Central memory CD8-positive, alpha-beta T cell (primary cell): ENCODE measurements around the gene NRXN2.
A peak's percentile ranks its signal among the peaks of the same experiment; 100 is the strongest.

ENCODE experiments used
- ATAC-seq: fragments of 150-1000 bp; cut with Tn5 transposase; replicated peaks from 2 replicates; pipeline ENCODE4 v1.10.0; 2022; ENCODE audit warnings: mild to moderate bottlenecking, moderate FRiP score, moderate number of reproducible peaks; ENCODE audit not compliant: poor library complexity, severe bottlenecking; ENCODE audit errors: extremely low read depth
- DNase-seq, 2 donors: peaks; one replicate each; pipeline ENCODE4 v3.0.0; 2021; ENCODE audit warnings: low spot score in 2 of 2
- H3K27ac Mint-ChIP-seq: one replicate; pipeline ENCODE4 v1.8.0; 2022; ENCODE audit warnings: low read depth, mild to moderate bottlenecking, moderate library complexity, mixed read lengths
- H3K27me3 Mint-ChIP-seq: one replicate; pipeline ENCODE4 v1.8.0; 2022; ENCODE audit warnings: mixed read lengths
- H3K36me3 Mint-ChIP-seq: one replicate; pipeline ENCODE4 v1.8.0; 2022; ENCODE audit warnings: mild to moderate bottlenecking, moderate library complexity, mixed read lengths; ENCODE audit not compliant: insufficient read depth
- H3K4me1 Mint-ChIP-seq: one replicate; pipeline ENCODE4 v1.8.0; 2022; ENCODE audit warnings: mixed read lengths
- H3K4me3 Mint-ChIP-seq: one replicate; pipeline ENCODE4 v1.8.0; 2022; ENCODE audit warnings: mild to moderate bottlenecking, moderate library complexity, mixed read lengths
- H3K9me3 Mint-ChIP-seq: one replicate; pipeline ENCODE4 v1.8.0; 2022; ENCODE audit warnings: mixed read lengths

The NRXN2 gene

GRCh38 chr11:64754919-64755662 lies 32.1 kb upstream of the NRXN2 start:
- Mint-ChIP-seq H3K4me1 (peaks cover 20% of the 10 kb centered on the region), H3K4me3 (no peak overlapping the region), H3K9me3 (no peaks in the 10 kb centered on the region), H3K27ac (peak overlapping the region; percentile 49), H3K36me3 (peaks cover 32% of the 10 kb centered on the region), H3K27me3 (no peaks in the 10 kb centered on the region)
- DNase-seq (no peak), ATAC-seq (no peak)

GRCh38 chr11:64754124-64754918 lies 31.3 kb upstream of the NRXN2 start:
- no peak for DNase-seq
- Mint-ChIP-seq H3K27ac (peak overlapping the region; percentile 49), H3K27me3 (no peaks in the 10 kb centered on the region), H3K9me3 (no peaks in the 10 kb centered on the region), H3K4me3 (no peak overlapping the region), H3K4me1 (peaks cover 13% of the 10 kb centered on the region), H3K36me3 (peaks cover 25% of the 10 kb centered on the region)
- no peak for ATAC-seq

- Mint-ChIP-seq H3K36me3 (peaks cover 23% of the 10 kb centered on the region), H3K4me1 (peaks cover 13% of the 10 kb centered on the region), H3K4me3 (no peak overlapping the region), H3K9me3 (no peaks in the 10 kb centered on the region), H3K27me3 (no peaks in the 10 kb centered on the region), H3K27ac (no peak overlapping the region)
- ATAC-seq, result no peak
- no peak for DNase-seq
Observed at GRCh38 chr11:64753380-64754123, 30.6 kb upstream of the NRXN2 start.

- DNase-seq (no peak), ATAC-seq (no peak)
- no peaks in the 10 kb centered on the region for H3K27me3 Mint-ChIP-seq
- peaks cover 17% of the 10 kb centered on the region for H3K4me1 Mint-ChIP-seq
- H3K27ac Mint-ChIP-seq, result no peak overlapping the region
- no peak overlapping the region for H3K4me3 Mint-ChIP-seq
- no peaks in the 10 kb centered on the region for H3K9me3 Mint-ChIP-seq
- peaks cover 24% of the 10 kb centered on the region for H3K36me3 Mint-ChIP-seq
Observed at GRCh38 chr11:64753019-64753379, 30.0 kb upstream of the NRXN2 start.

- H3K4me3 Mint-ChIP-seq, result no peak overlapping the region
- no peak overlapping the region for H3K27ac Mint-ChIP-seq
- no peak for DNase-seq
- H3K9me3 Mint-ChIP-seq, result no peaks in the 10 kb centered on the region
- no peaks in the 10 kb centered on the region for H3K27me3 Mint-ChIP-seq
- H3K4me1 Mint-ChIP-seq, result peaks cover 19% of the 10 kb centered on the region
- peaks cover 24% of the 10 kb centered on the region for H3K36me3 Mint-ChIP-seq
- no peak for ATAC-seq
Observed at GRCh38 chr11:64752175-64752970, 29.4 kb upstream of the NRXN2 start.

GRCh38 chr11:64751580-64751979 lies 28.6 kb upstream of the NRXN2 start:
- H3K27ac Mint-ChIP-seq, result no peak overlapping the region
- peaks cover 21% of the 10 kb centered on the region for H3K36me3 Mint-ChIP-seq
- H3K4me1 Mint-ChIP-seq, result peaks cover 19% of the 10 kb centered on the region
- DNase-seq (no peak), ATAC-seq (no peak)
- no peaks in the 10 kb centered on the region for H3K27me3 Mint-ChIP-seq
- H3K4me3 Mint-ChIP-seq, result no peak overlapping the region
- no peaks in the 10 kb centered on the region for H3K9me3 Mint-ChIP-seq

- Mint-ChIP-seq H3K36me3 (peaks cover 19% of the 10 kb centered on the region), H3K4me1 (peaks cover 23% of the 10 kb centered on the region), H3K27me3 (no peaks in the 10 kb centered on the region), H3K9me3 (no peaks in the 10 kb centered on the region), H3K27ac (no peak overlapping the region), H3K4me3 (no peak overlapping the region)
- ATAC-seq (no peak), DNase-seq (no peak)
Observed at GRCh38 chr11:64751136-64751535, 28.1 kb upstream of the NRXN2 start.

GRCh38 chr11:64750361-64751054 lies 27.5 kb upstream of the NRXN2 start:
- Mint-ChIP-seq H3K4me3 (no peak overlapping the region), H3K27ac (no peak overlapping the region)
- DNase-seq, result no peak

GRCh38 chr11:64747961-64748665 lies 25.1 kb upstream of the NRXN2 start:
- Mint-ChIP-seq H3K9me3 (no peaks in the 10 kb centered on the region), H3K36me3 (peaks cover 31% of the 10 kb centered on the region), H3K4me1 (peaks cover 40% of the 10 kb centered on the region), H3K4me3 (no peak overlapping the region), H3K27me3 (no peaks in the 10 kb centered on the region), H3K27ac (no peak overlapping the region)
- ATAC-seq (no peak), DNase-seq (no peak)

More at GRCh38 chr11:64750361-64751054, 27.5 kb upstream of the NRXN2 start:
- peaks cover 25% of the 10 kb centered on the region for H3K4me1 Mint-ChIP-seq
- H3K9me3 Mint-ChIP-seq, result no peaks in the 10 kb centered on the region
- ATAC-seq, result no peak
- H3K27me3 Mint-ChIP-seq, result no peaks in the 10 kb centered on the region
- H3K36me3 Mint-ChIP-seq, result peaks cover 22% of the 10 kb centered on the region

- no peaks in the 10 kb centered on the region for H3K9me3 Mint-ChIP-seq
- DNase-seq, result no peak
- no peak for ATAC-seq
- peak overlapping the region; percentile 88 for H3K4me3 Mint-ChIP-seq
- H3K4me1 Mint-ChIP-seq, result peaks cover 46% of the 10 kb centered on the region
- peak overlapping the region; percentile 99 for H3K27ac Mint-ChIP-seq
- no peaks in the 10 kb centered on the region for H3K27me3 Mint-ChIP-seq
- H3K36me3 Mint-ChIP-seq, result peaks cover 34% of the 10 kb centered on the region
Observed at GRCh38 chr11:64746486-64746885, 23.5 kb upstream of the NRXN2 start.

GRCh38 chr11:64745521-64746328 lies 22.7 kb upstream of the NRXN2 start:
- peak overlapping the region; percentile 99 for H3K27ac Mint-ChIP-seq
- peaks cover 39% of the 10 kb centered on the region for H3K36me3 Mint-ChIP-seq
- H3K4me3 Mint-ChIP-seq, result peak overlapping the region; percentile 88
- peaks cover 48% of the 10 kb centered on the region for H3K4me1 Mint-ChIP-seq
- peak; percentile 77 to 84 for DNase-seq
- no peaks in the 10 kb centered on the region for H3K27me3 Mint-ChIP-seq
- peak; percentile 52 for ATAC-seq
- H3K9me3 Mint-ChIP-seq, result no peaks in the 10 kb centered on the region
